HepG2 (cell line): Measurements from ENCODE around the gene SLAMF9. TPM values are rescaled to one million over a fixed set of nuclear protein-coding genes. Genes with fewer than 3 reads are reported as not detected.

Experiments used
- CSRNP2 ChIP-seq: sonication (generic); formaldehyde crosslinking; conservative IDR thresholded peaks from 2 replicates; pipeline ENCODE4 v1.8.0; 2022; ENCODE audit warnings: low read depth, missing genetic modification reagents
- JUNB ChIP-seq: sonication (generic); formaldehyde crosslinking; IDR thresholded peaks from 2 replicates; pipeline ENCODE4 v1.8.0; 2022; ENCODE audit warnings: missing genetic modification reagents, mild to moderate bottlenecking, borderline replicate concordance
- MAZ ChIP-seq, 2 experiments: sonication (generic) in 1 of 2; formaldehyde crosslinking in 1 of 2; IDR thresholded peaks; 2 replicates each; pipeline versions ENCODE4 v1.5.0 to v1.6.1; 2012 to 2020; ENCODE audit warnings: low read depth in 2 of 2, mild to moderate bottlenecking in 2 of 2, borderline replicate concordance in 1 of 2, improper control_type of control experiment in 1 of 2, low read length in 1 of 2, missing genetic modification reagents in 1 of 2, moderate library complexity in 1 of 2
- NCOA1 ChIP-seq: sonication (generic); formaldehyde crosslinking; IDR thresholded peaks from 2 replicates; pipeline ENCODE4 v1.9.0; 2021; ENCODE audit warnings: missing genetic modification reagents
- NCOA2 ChIP-seq: sonication (generic); formaldehyde crosslinking; IDR thresholded peaks from 2 replicates; pipeline ENCODE4 v1.8.0; 2022; ENCODE audit warnings: inconsistent platforms
- NR2F6 ChIP-seq, 2 experiments: IDR thresholded peaks; 2 replicates each; pipeline ENCODE4 v1.6.1; 2016; ENCODE audit warnings: antibody characterized with exemption in 1 of 2, mild to moderate bottlenecking in 1 of 2
- PHF8 ChIP-seq: sonication (generic); formaldehyde crosslinking; IDR thresholded peaks from 2 replicates; pipeline ENCODE4 v1.5.0; 2020; ENCODE audit warnings: missing genetic modification reagents
- POLR2G ChIP-seq: fragments of 200-400 bp; formaldehyde crosslinking; IDR thresholded peaks from 2 replicates; pipeline ENCODE4 v1.6.1; 2018; ENCODE audit warnings: mild to moderate bottlenecking, low read depth, low read length, moderate library complexity
- PTBP1 ChIP-seq: fragments of 200-400 bp; formaldehyde crosslinking; IDR thresholded peaks from 2 replicates; pipeline ENCODE4 v1.6.1; 2018; ENCODE audit warnings: low read length, low read depth; ENCODE audit not compliant: poor library complexity, severe bottlenecking
- RFXANK ChIP-seq: IDR thresholded peaks from 2 replicates; pipeline ENCODE4 v1.6.1; 2016
- SIX4 ChIP-seq: sonication (generic); formaldehyde crosslinking; IDR thresholded peaks from 2 replicates; pipeline ENCODE4 v1.4.0; 2020; ENCODE audit warnings: missing genetic modification reagents
- SOX5 ChIP-seq: IDR thresholded peaks from 2 replicates; pipeline ENCODE4 v1.6.1; 2016; ENCODE audit warnings: borderline replicate concordance
- SP4 ChIP-seq: sonication (generic); formaldehyde crosslinking; IDR thresholded peaks from 2 replicates; pipeline ENCODE4 v1.8.1; 2023; ENCODE audit warnings: mild to moderate bottlenecking, missing genetic modification reagents
- TBX2 ChIP-seq: sonication (generic); formaldehyde crosslinking; IDR thresholded peaks from 2 replicates; pipeline ENCODE4 v1.5.0; 2020; ENCODE audit warnings: missing genetic modification reagents, mild to moderate bottlenecking, borderline replicate concordance
- ZNF225 ChIP-seq: sonication (generic); formaldehyde crosslinking; IDR thresholded peaks from 2 replicates; pipeline ENCODE4 v1.4.0; 2020; ENCODE audit warnings: mild to moderate bottlenecking, missing genetic modification reagents
- ZNF501 ChIP-seq: sonication (generic); formaldehyde crosslinking; IDR thresholded peaks from 2 replicates; pipeline ENCODE4 v1.5.1; 2020; ENCODE audit warnings: mild to moderate bottlenecking, moderate library complexity, missing genetic modification reagents
- polyA plus RNA-seq, 8 experiments: library from polyadenylated mRNA; depleted of rRNA in 3 of 8; stranded (reverse) in 7 of 8; unstranded in 1 of 8; fragments of >200 nt; fragmentation: Illumina TruSeq in 4 of 8; extraction: Trizol in 4 of 8; gene quantifications; 2 replicates each; pipeline versions ENCODE4 v1.2.1 to v1.2.3, GENCODE V29; 2011 to 2016; ENCODE audit warnings: low read depth in 4 of 8, missing spikeins in 1 of 8, mixed read lengths in 1 of 8; ENCODE audit not compliant: insufficient read depth in 1 of 8
- total RNA-seq, 5 experiments: library from RNA; depleted of rRNA; stranded (reverse); fragments of >200 nt; fragmentation: Illumina TruSeq; extraction: Trizol; gene quantifications; 2 replicates each; pipeline ENCODE4 v1.2.3, GENCODE V29; 2016; ENCODE audit warnings: low read depth in 1 of 5
- TF ChIP-seq, protein P1 (sequence below): conservative IDR thresholded peaks from 2 replicates; pipeline ENCODE4 v1.6.1; 2018; ENCODE audit warnings: missing genetic modification reagents
- TF ChIP-seq, protein P2 (sequence below): sonication (generic); formaldehyde crosslinking; IDR thresholded peaks from 2 replicates; pipeline ENCODE4 v1.4.0; 2020; ENCODE audit warnings: missing genetic modification reagents; ENCODE audit errors: not compliant biosample characterization
- TF ChIP-seq, protein P3 (sequence below): sonication (generic); formaldehyde crosslinking; IDR thresholded peaks from 2 replicates; pipeline ENCODE4 v1.5.1; 2020; ENCODE audit warnings: missing genetic modification reagents, mild to moderate bottlenecking, borderline replicate concordance
- TF ChIP-seq, protein P4 (sequence below): sonication (generic); formaldehyde crosslinking; IDR thresholded peaks from 2 replicates; pipeline ENCODE4 v1.4.0; 2020; ENCODE audit warnings: missing genetic modification reagents, borderline replicate concordance

Gene SLAMF9
- total and polyA plus RNA-seq, 2 of the 13 experiments (the other 11 are each of a cell fraction or from before 2014, with no cell fraction given): 0.82 TPM; not detected in 1

DNA sequence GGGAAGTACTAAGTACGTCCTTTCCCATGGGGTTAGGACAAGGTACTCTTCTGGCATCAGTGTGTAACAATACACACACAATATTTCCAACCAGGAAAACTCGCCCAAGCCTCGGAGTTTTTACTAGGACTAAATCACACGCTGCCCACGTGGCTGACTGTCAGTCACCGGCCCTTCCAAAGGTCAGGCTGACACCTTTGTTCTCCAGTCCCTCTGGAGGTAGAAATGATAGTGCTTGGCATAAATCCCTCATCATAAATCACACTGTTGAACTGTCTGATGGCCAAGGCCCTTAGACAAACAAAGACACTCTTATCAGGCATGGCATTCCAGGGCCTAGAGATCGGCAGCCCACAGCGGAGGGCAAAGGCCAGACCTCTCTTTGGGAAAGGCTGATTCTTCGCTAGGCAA is 16.9 kb upstream of the SLAMF9 start (continued):
- TF ChIP-seq, protein P1, sequence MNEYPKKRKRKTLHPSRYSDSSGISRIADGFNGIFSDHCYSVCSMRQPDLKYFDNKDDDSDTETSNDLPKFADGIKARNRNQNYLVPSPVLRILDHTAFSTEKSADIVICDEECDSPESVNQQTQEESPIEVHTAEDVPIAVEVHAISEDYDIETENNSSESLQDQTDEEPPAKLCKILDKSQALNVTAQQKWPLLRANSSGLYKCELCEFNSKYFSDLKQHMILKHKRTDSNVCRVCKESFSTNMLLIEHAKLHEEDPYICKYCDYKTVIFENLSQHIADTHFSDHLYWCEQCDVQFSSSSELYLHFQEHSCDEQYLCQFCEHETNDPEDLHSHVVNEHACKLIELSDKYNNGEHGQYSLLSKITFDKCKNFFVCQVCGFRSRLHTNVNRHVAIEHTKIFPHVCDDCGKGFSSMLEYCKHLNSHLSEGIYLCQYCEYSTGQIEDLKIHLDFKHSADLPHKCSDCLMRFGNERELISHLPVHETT (CRISPR knock-in tag): no peak
- TF ChIP-seq RFXANK (CRISPR knock-in tag): no peak
- no peak for TF ChIP-seq ZNF501 (CRISPR knock-in tag)
- 0 out of 2 replicates have a peak, but pooled peaks have one; percentile 25 for TF ChIP-seq SIX4
- no peak for TF ChIP-seq PTBP1
- TF ChIP-seq PHF8: no peak; the same call in 1 of the 2 replicates
- peak; percentile 86 for TF ChIP-seq NCOA2
- peak; percentile 81 for TF ChIP-seq NR2F6 (IDR thresholded peaks at IDR 0.05)
- TF ChIP-seq NR2F6 (CRISPR knock-in tag; IDR thresholded peaks at IDR 0.05): peak; percentile 91
- TF ChIP-seq, protein P2, sequence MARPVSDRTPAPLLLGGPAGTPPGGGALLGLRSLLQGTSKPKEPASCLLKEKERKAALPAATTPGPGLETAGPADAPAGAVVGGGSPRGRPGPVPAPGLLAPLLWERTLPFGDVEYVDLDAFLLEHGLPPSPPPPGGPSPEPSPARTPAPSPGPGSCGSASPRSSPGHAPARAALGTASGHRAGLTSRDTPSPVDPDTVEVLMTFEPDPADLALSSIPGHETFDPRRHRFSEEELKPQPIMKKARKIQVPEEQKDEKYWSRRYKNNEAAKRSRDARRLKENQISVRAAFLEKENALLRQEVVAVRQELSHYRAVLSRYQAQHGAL: no peak
- TF ChIP-seq JUNB (CRISPR knock-in tag): no peak
- peak; percentile 92 for TF ChIP-seq SOX5
- no peak for TF ChIP-seq MAZ (IDR thresholded peaks at IDR 0.05; ENCODE audit: borderline replicate concordance, low read depth, low read length)
- TF ChIP-seq MAZ (CRISPR knock-in tag; IDR thresholded peaks at IDR 0.05; ENCODE audit: low read depth): peak; percentile 45; the same call in 1 of the 2 replicates
- TF ChIP-seq, protein P3, sequence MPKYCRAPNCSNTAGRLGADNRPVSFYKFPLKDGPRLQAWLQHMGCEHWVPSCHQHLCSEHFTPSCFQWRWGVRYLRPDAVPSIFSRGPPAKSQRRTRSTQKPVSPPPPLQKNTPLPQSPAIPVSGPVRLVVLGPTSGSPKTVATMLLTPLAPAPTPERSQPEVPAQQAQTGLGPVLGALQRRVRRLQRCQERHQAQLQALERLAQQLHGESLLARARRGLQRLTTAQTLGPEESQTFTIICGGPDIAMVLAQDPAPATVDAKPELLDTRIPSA (CRISPR knock-in tag): no peak
- TF ChIP-seq NCOA1 (CRISPR knock-in tag): no peak
- TF ChIP-seq, protein P4, sequence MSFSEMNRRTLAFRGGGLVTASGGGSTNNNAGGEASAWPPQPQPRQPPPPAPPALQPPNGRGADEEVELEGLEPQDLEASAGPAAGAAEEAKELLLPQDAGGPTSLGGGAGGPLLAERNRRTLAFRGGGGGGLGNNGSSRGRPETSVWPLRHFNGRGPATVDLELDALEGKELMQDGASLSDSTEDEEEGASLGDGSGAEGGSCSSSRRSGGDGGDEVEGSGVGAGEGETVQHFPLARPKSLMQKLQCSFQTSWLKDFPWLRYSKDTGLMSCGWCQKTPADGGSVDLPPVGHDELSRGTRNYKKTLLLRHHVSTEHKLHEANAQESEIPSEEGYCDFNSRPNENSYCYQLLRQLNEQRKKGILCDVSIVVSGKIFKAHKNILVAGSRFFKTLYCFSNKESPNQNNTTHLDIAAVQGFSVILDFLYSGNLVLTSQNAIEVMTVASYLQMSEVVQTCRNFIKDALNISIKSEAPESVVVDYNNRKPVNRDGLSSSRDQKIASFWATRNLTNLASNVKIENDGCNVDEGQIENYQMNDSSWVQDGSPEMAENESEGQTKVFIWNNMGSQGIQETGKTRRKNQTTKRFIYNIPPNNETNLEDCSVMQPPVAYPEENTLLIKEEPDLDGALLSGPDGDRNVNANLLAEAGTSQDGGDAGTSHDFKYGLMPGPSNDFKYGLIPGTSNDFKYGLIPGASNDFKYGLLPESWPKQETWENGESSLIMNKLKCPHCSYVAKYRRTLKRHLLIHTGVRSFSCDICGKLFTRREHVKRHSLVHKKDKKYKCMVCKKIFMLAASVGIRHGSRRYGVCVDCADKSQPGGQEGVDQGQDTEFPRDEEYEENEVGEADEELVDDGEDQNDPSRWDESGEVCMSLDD: no peak
- no peak for TF ChIP-seq CSRNP2 (CRISPR knock-in tag)
- no peak for TF ChIP-seq POLR2G
- TF ChIP-seq ZNF225 (CRISPR knock-in tag): no peak
- peak; percentile 97 for TF ChIP-seq TBX2 (CRISPR knock-in tag)
- no peak for TF ChIP-seq SP4 (CRISPR knock-in tag)
